Nephron (organoid): Measurements from ENCODE around the gene NCOA1.
"Not testable (repeated sequence)": the region's sequence is repeated elsewhere in the genome, so short reads cannot be mapped to it uniquely, and the experiment has no call there.

ENCODE experiments used
- H3K27ac Mint-ChIP-seq, 3 experiments: 2 replicates each; pipeline ENCODE4 v1.8.0; 2020; ENCODE audit warnings: mixed read lengths in 3 of 3, mild to moderate bottlenecking in 2 of 3, moderate library complexity in 1 of 3
- H3K27me3 Mint-ChIP-seq: 2 replicates; pipeline ENCODE4 v1.8.0; 2021; ENCODE audit warnings: low read depth, mild to moderate bottlenecking, moderate library complexity, mixed read lengths
- H3K36me3 Mint-ChIP-seq: 2 replicates; pipeline ENCODE4 v1.8.0; 2020; ENCODE audit warnings: low read depth, mixed read lengths
- H3K4me1 Mint-ChIP-seq: 2 replicates; pipeline ENCODE4 v1.8.0; 2020; ENCODE audit warnings: mixed read lengths
- H3K4me3 Mint-ChIP-seq, 3 experiments: 2 replicates each; pipeline ENCODE4 v1.8.0; 2020; ENCODE audit warnings: mild to moderate bottlenecking in 3 of 3, mixed read lengths in 3 of 3, moderate library complexity in 2 of 3
- H3K9me3 Mint-ChIP-seq: 2 replicates; pipeline ENCODE4 v1.8.0; 2020; ENCODE audit warnings: mixed read lengths
- CTCF ChIP-seq, 3 experiments: fragments of 200-600 bp; sonication (generic); IDR thresholded peaks; one replicate each; pipeline ENCODE4 v1.5.0; 2021; ENCODE audit warnings: antibody characterized with exemption in 3 of 3; ENCODE audit not compliant: unreplicated experiment in 3 of 3

The NCOA1 gene

GRCh38 chr2:24482251-24482971 is 8.6 kb upstream of the NCOA1 start:
- Mint-ChIP-seq H3K27me3 (no peaks in the 10 kb centered on the region), H3K4me1 (peaks cover 20% of the 10 kb centered on the region), H3K4me3 (no peak overlapping the region), H3K9me3 (peaks cover 7% of the 10 kb centered on the region), H3K36me3 (no peaks in the 10 kb centered on the region), H3K27ac (no peak overlapping the region)
- no peak for TF ChIP-seq CTCF (IDR thresholded peaks at IDR 0.05; ENCODE audit: unreplicated experiment in 3 of 3)

- H3K4me3 Mint-ChIP-seq = no peak overlapping the region
- H3K9me3 Mint-ChIP-seq = peaks cover 7% of the 10 kb centered on the region
- no peak overlapping the region for H3K27ac Mint-ChIP-seq
- H3K4me1 Mint-ChIP-seq = peaks cover 20% of the 10 kb centered on the region
- TF ChIP-seq CTCF (IDR thresholded peaks at IDR 0.05; ENCODE audit: unreplicated experiment in 3 of 3) = no peak
- H3K36me3 Mint-ChIP-seq = no peaks in the 10 kb centered on the region
- H3K27me3 Mint-ChIP-seq = no peaks in the 10 kb centered on the region
These were observed 8.1 kb upstream of the NCOA1 start for GRCh38 chr2:24482972-24483300.

DNA sequence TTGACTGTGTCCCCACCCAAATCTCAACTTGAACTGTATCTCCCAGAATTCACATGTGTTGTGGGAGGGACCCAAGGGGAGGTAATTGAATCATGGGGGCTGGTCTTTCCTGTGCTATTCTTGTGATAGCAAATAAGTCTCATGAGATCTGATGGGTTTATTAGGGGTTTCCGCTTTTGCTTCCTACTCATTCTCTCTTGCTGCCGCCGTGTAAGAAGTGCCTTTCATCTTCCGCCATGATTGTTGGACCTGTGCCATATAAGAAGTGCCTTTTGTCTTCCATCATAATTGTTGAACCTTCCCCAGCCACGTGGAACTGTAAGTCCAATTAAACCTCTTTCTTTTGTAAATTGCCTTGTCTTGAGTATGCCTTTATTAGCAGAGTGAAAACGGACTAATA is 6.4 kb upstream of the NCOA1 start:
- not testable (repeated sequence) for H3K4me3 Mint-ChIP-seq

DNA sequence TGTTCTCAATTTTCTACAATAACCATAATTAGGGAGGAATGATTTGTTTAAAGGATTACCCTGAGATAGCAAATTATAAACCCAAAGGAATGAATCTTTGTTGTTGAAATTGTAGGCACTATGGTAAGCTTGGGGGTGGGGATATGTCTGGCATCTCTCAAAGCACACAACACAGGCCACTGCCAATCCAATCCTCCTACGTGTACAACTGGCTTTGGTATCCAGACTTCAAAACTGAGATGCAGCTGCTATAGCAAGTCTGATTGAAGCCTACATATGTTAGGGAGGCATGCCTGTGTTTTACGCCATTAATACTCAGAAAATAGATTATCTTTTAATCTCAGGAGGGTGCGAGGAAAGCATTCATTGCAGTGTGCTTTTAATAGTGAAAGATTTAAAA is 5.9 kb upstream of the NCOA1 start:
- Mint-ChIP-seq H3K9me3 (peaks cover 6% of the 10 kb centered on the region), H3K27me3 (no peaks in the 10 kb centered on the region), H3K27ac (peak overlapping the region; percentile 49 to 82 (median 57)), H3K4me1 (peaks cover 37% of the 10 kb centered on the region), H3K36me3 (no peaks in the 10 kb centered on the region), H3K4me3 (peak overlapping the region in 1 of 3 experiments; percentile 5)
- no peak for TF ChIP-seq CTCF (IDR thresholded peaks at IDR 0.05; ENCODE audit: unreplicated experiment in 3 of 3)

More for the DNA sequence above, 6.4 kb upstream of the NCOA1 start:
- H3K36me3 Mint-ChIP-seq, H3K9me3 Mint-ChIP-seq, H3K27me3 Mint-ChIP-seq: not testable (repeated sequence)
- Mint-ChIP-seq H3K4me1 (peaks cover 31% of the 10 kb centered on the region), H3K27ac (peak overlapping the region in 2 of 3 experiments; percentile 57 to 82)

DNA sequence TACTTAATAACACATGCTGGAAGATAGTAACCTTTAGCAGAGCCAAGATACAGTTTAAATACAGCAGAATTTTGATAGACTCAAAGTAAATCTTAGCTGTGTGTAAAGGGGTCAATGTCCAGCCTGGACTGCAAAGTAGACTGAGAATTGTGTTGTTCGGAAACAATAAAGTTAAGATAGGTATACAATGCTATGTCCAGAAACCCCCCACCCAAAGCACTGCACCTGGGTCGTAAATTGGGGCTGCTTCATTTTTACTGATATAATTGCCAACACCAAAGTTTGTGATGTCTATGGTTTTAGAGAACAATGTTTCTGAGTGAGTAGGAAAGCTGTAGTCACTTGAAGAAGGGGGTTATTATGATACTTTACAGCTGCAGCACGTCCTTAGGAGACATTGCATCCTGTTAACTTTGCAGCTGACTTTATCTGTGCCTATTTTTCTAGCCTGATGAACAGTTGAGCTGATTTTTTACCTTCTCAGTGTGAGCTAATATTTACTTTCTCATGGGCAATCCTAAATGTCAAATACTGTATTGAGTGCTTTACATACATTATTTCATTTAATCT is 4.3 kb upstream of the NCOA1 start:
- Mint-ChIP-seq H3K36me3 (no peaks in the 10 kb centered on the region), H3K9me3 (peaks cover 3% of the 10 kb centered on the region), H3K27me3 (no peaks in the 10 kb centered on the region), H3K4me1 (peaks cover 41% of the 10 kb centered on the region), H3K27ac (peak overlapping the region in 2 of 3 experiments; percentile 37 to 57), H3K4me3 (peak overlapping the region in 1 of 3 experiments; percentile 7)
- no peak for TF ChIP-seq CTCF (IDR thresholded peaks at IDR 0.05; ENCODE audit: unreplicated experiment in 3 of 3)

- Mint-ChIP-seq H3K36me3 (no peaks in the 10 kb centered on the region), H3K27me3 (no peaks in the 10 kb centered on the region), H3K4me3 (peak overlapping the region; percentile 79 to 88 (median 88)), H3K9me3 (peaks cover 3% of the 10 kb centered on the region), H3K27ac (peak overlapping the region; percentile 86 to 94 (median 93)), H3K4me1 (peaks cover 64% of the 10 kb centered on the region)
- TF ChIP-seq CTCF (IDR thresholded peaks at IDR 0.05; ENCODE audit: unreplicated experiment in 3 of 3) = no peak
These were observed 1.4 kb upstream of the NCOA1 start for GRCh38 chr2:24489465-24490180.
